ENCODE data around the gene IQGAP2.

Gene IQGAP2

DNA sequence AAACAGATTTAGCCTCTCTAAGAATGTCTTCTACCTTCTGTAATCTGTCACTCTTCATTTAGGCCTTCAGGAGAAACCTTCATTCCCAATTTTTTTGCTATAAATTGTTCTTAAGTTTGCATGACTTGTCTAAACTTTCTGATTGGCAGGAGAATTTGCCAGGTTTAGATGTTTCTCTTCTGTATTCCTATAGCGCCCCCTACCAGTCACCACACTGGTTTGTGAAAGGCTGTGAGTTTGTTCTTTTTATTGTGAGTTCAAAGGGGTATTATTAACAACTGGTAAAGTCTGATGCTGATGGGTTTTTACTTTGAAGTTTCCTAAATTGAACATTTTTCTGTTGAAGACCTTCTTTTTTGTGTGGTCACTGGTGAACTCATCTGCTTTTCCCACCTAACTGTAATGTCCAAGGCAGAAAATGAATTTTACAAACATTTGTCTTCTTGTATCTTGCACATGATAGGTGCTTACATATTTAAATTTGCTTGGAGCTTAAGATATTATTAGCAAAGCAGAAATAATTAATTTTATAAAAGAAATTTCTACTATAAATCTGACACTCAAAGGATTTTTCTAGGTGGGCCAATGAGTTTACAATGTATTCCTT is 238.5 kb downstream of the IQGAP2 start:
- H3K4me3 ChIP-seq (ENCODE audit: low read length) = no peak overlapping the region
- H3K9me3 ChIP-seq (ENCODE audit: insufficient read depth, low read depth, low read length) = no peaks in the 10 kb centered on the region
- no peaks in the 10 kb centered on the region for H3K4me1 ChIP-seq (ENCODE audit: insufficient read depth, low read length)
- H3K9ac ChIP-seq (ENCODE audit: low read depth, low read length) = no peak overlapping the region
- no peaks in the 10 kb centered on the region for H3K27me3 ChIP-seq (ENCODE audit: insufficient read depth, low read length)
- H3K27ac ChIP-seq (ENCODE audit: low read length) = no peak overlapping the region
- peaks cover 8% of the 10 kb centered on the region; the same call in 1 of the 2 replicates for H3K36me3 ChIP-seq (ENCODE audit: insufficient read depth, low read depth, low read length)

DNA sequence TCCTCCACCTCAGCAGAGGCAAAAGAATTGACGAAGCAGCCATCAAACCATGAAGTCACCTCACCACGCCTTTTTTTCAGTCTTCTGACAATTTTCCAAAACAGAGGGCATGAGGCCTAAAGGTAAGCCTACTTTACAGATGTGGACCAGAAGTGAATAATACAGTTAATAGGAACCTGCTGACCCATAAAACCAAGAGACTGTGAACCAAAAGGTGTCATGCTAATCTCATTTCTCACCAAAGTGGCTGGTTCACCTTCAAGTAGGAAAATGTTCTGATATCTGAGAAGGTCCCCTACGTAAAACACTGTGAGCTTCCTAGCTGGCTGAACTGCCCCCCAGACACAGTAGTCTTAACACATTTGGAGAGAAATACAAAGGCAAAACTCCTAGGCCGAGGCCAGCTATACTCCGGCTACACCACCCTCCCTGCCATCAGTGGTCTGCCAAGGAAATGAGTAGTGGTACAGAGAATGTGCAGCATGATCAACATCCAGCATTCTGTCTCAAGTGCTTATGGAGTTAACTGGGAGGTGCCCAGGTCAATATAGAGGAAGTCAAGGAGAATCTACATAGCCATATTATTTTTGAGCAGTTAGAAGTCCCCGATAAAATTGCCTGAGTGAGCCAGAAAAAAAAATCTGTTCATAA is 239.4 kb downstream of the IQGAP2 start:
- Histone ChIP-seq H3K27me3 (ENCODE audit: insufficient read depth, low read length) (no peaks in the 10 kb centered on the region), H3K9ac (ENCODE audit: low read depth, low read length) (no peak overlapping the region), H3K4me1 (ENCODE audit: insufficient read depth, low read length) (no peaks in the 10 kb centered on the region), H3K4me3 (ENCODE audit: low read length) (no peak overlapping the region), H3K36me3 (ENCODE audit: insufficient read depth, low read depth, low read length) (peaks cover 8% of the 10 kb centered on the region; the same call in 1 of the 2 replicates), H3K27ac (ENCODE audit: low read length) (no peak overlapping the region), H3K9me3 (ENCODE audit: insufficient read depth, low read depth, low read length) (no peaks in the 10 kb centered on the region)

DNA sequence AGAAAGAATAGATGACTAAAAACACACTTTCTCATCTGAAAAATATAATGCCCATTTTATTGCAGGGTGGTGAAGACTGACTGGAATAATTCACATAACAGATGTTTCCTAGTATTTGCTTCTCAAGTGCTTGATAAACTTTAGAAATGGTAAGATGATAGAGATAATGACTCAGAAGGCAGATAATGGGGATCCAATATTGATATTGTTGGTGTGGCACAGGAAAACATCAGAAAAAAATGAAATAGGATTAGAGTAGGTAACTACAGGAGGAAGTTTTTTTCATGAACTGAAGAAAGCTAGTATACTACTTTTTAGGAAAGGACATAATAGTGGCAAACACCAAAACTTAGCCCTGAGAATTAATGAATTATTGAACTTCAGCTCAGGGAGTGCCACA is 240.3 kb downstream of the IQGAP2 start:
- peaks cover 16% of the 10 kb centered on the region; the same call in 1 of the 2 replicates for H3K36me3 ChIP-seq (ENCODE audit: insufficient read depth, low read depth, low read length)
- no peak overlapping the region for H3K4me3 ChIP-seq (ENCODE audit: low read length)
- no peaks in the 10 kb centered on the region for H3K4me1 ChIP-seq (ENCODE audit: insufficient read depth, low read length)
- H3K27ac ChIP-seq (ENCODE audit: low read length) = no peak overlapping the region
- peaks cover under 1% of the 10 kb centered on the region; the same call in 1 of the 2 replicates for H3K9me3 ChIP-seq (ENCODE audit: insufficient read depth, low read depth, low read length)
- H3K9ac ChIP-seq (ENCODE audit: low read depth, low read length) = no peak overlapping the region
- no peaks in the 10 kb centered on the region for H3K27me3 ChIP-seq (ENCODE audit: insufficient read depth, low read length)

DNA sequence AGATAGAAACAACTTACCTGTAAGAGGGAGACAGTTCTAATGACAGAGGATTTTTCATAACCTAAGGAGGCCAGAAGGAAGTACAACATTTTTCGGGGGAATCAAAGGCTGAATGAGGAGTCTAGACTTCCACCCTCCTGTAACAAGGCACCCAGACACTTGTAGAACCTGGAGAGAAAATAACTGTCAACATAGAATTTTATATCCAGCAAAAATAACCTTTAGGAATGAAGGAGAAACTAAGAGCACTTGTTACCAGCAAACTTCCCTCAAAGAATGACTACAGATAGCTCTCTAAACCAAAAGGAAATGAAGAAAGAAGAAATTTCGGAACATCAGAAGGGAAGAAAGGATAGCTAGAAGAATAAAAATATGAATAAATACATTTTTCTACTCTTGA is 246.1 kb downstream of the IQGAP2 start:
- peaks cover 18% of the 10 kb centered on the region for H3K9me3 ChIP-seq (ENCODE audit: insufficient read depth, low read depth, low read length)
- no peak overlapping the region for H3K4me3 ChIP-seq (ENCODE audit: low read length)
- no peak overlapping the region for H3K9ac ChIP-seq (ENCODE audit: low read depth, low read length)
- H3K4me1 ChIP-seq (ENCODE audit: insufficient read depth, low read length) = no peaks in the 10 kb centered on the region
- no peak overlapping the region for H3K27ac ChIP-seq (ENCODE audit: low read length)
- H3K36me3 ChIP-seq (ENCODE audit: insufficient read depth, low read depth, low read length) = peaks cover 15% of the 10 kb centered on the region
- no peaks in the 10 kb centered on the region for H3K27me3 ChIP-seq (ENCODE audit: insufficient read depth, low read length)

DNA sequence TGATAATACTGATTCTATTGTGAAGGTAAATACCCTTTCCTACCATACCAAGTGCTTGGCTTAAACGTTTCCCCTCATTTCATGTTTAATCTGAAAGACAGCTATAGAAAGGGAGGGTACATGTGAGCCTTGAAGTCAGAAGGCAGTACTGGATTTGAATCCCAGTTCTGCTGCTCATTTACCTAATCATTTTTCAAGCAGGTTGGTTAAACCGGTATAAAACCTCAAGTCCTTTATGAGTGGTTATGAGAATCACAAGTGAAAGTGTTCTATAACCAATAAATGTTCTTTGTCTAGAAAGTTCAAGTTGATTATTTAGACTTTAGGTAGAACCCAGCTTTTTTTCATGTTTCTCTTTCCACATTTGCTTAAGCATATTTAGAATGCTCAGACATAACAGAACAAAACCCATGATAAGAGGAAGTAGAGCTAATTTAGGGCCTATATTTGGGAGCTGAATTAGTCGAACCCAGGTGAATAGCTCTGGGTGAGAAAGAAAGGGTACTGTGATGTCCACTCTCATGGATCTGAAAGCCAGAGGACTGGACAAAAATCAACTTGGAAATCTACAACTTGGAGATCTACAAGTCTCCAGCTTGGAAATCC is 249.8 kb downstream of the IQGAP2 start:
- Histone ChIP-seq H3K9ac (ENCODE audit: low read depth, low read length) (no peak overlapping the region), H3K4me1 (ENCODE audit: insufficient read depth, low read length) (no peaks in the 10 kb centered on the region), H3K27me3 (ENCODE audit: insufficient read depth, low read length) (no peaks in the 10 kb centered on the region), H3K4me3 (ENCODE audit: low read length) (no peak overlapping the region), H3K9me3 (ENCODE audit: insufficient read depth, low read depth, low read length) (peaks cover 18% of the 10 kb centered on the region), H3K27ac (ENCODE audit: low read length) (no peak overlapping the region), H3K36me3 (ENCODE audit: insufficient read depth, low read depth, low read length) (peaks cover 18% of the 10 kb centered on the region)

DNA sequence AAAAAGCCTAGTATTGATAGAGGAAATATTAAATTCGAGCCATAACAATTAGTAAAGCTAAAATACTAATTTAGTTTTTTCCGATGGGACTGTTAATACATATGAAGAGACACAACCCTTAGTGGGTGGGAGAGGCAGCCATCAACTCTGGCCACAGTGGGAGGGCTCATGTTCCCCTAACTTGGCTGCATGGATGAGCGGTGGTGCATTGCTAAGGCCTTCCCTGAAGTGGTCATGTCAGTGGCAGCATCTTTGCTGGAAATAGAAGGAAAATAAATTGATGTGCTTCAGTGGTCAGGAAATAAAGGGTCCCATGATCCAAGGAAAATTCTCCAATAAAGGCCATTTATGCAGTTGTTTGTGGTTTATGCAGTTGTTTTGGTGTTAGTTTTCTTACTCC is 254.0 kb downstream of the IQGAP2 start:
- Histone ChIP-seq H3K27ac (ENCODE audit: low read length) (no peak overlapping the region), H3K36me3 (ENCODE audit: insufficient read depth, low read depth, low read length) (peaks cover 24% of the 10 kb centered on the region), H3K9me3 (ENCODE audit: insufficient read depth, low read depth, low read length) (no peaks in the 10 kb centered on the region), H3K27me3 (ENCODE audit: insufficient read depth, low read length) (no peaks in the 10 kb centered on the region), H3K4me3 (ENCODE audit: low read length) (no peak overlapping the region), H3K9ac (ENCODE audit: low read depth, low read length) (no peak overlapping the region), H3K4me1 (ENCODE audit: insufficient read depth, low read length) (no peaks in the 10 kb centered on the region)

DNA sequence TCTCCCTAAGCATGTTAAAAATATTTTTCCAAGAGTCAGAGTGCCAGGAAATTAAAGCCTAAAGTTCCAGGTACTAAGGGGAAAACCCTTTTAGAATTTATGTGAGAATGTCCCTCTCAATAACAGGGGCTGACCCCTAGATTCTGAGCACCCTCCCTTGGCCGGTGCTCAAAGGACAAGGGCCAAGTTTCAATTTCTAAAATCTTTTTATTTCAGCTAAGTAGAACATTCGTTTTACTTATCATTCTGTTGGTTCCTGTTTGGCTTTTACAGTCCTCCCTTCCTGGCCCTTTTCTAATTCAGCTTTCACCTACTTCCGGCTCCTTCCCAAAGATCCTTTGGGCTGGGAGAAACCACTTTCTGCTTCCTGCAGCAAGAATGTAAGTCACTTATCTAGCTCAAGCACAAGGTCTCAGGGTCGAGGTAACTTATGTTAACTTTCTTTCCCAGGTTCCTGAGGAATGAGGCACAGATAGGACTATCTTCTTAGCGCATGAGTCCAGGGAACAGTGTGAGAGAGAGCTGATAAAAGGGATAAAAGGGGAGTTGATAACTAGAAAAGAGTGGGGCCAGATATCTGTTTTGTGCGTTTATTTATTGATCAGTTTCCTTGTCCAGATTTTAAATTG is 254.7 kb downstream of the IQGAP2 start:
- H3K27me3 ChIP-seq (ENCODE audit: insufficient read depth, low read length) = no peaks in the 10 kb centered on the region
- no peak overlapping the region for H3K9ac ChIP-seq (ENCODE audit: low read depth, low read length)
- no peak overlapping the region for H3K4me3 ChIP-seq (ENCODE audit: low read length)
- H3K36me3 ChIP-seq (ENCODE audit: insufficient read depth, low read depth, low read length) = peaks cover 24% of the 10 kb centered on the region
- no peaks in the 10 kb centered on the region for H3K9me3 ChIP-seq (ENCODE audit: insufficient read depth, low read depth, low read length)
- H3K27ac ChIP-seq (ENCODE audit: low read length) = no peak overlapping the region
- no peaks in the 10 kb centered on the region for H3K4me1 ChIP-seq (ENCODE audit: insufficient read depth, low read length)

DNA sequence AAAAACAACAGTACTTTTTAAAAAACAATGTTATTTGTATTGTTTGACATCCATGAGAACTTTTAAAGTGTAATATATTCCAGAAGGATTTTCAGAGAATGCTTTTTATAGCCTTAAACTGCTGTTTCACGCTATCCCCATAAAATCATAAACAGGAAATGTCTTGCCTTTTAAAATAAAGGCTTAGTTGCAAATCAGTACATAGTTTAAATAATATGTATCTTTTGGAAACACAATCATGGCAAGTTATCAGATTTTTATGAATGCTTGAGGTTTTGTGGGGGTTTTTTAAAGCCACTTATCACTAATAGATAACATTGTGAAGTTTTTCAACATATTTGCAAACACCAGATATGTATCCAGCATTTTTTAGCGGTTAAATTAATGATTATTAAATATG is 257.3 kb downstream of the IQGAP2 start:
- Histone ChIP-seq H3K27ac (ENCODE audit: low read length) (no peak overlapping the region), H3K36me3 (ENCODE audit: insufficient read depth, low read depth, low read length) (peaks cover 24% of the 10 kb centered on the region), H3K4me1 (ENCODE audit: insufficient read depth, low read length) (no peaks in the 10 kb centered on the region), H3K4me3 (ENCODE audit: low read length) (no peak overlapping the region), H3K27me3 (ENCODE audit: insufficient read depth, low read length) (no peaks in the 10 kb centered on the region), H3K9ac (ENCODE audit: low read depth, low read length) (no peak overlapping the region), H3K9me3 (ENCODE audit: insufficient read depth, low read depth, low read length) (no peaks in the 10 kb centered on the region)

DNA sequence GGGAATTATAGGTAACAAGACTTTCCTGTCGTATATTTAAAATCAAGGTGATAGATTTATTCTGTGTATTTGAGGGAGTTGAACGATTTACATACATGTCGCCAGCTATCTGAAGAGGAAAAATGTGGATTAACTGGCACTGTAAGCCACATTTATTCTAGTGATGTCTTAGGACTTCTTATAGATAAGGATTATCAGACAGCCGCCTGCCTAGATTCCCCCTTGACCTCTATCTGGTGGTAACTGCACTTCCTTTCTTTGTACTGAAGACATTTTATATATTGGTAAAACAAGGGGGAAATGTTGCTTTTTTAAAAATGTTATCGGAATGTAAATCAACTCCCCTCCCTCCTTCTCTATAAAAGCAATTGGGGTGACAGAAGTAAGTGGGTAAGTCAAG is 259.4 kb downstream of the IQGAP2 start:
- no peaks in the 10 kb centered on the region for H3K9me3 ChIP-seq (ENCODE audit: insufficient read depth, low read depth, low read length)
- H3K27me3 ChIP-seq (ENCODE audit: insufficient read depth, low read length) = no peaks in the 10 kb centered on the region
- H3K4me1 ChIP-seq (ENCODE audit: insufficient read depth, low read length) = no peaks in the 10 kb centered on the region
- no peak overlapping the region for H3K9ac ChIP-seq (ENCODE audit: low read depth, low read length)
- H3K27ac ChIP-seq (ENCODE audit: low read length) = no peak overlapping the region
- peaks cover 24% of the 10 kb centered on the region for H3K36me3 ChIP-seq (ENCODE audit: insufficient read depth, low read depth, low read length)
- H3K4me3 ChIP-seq (ENCODE audit: low read length) = no peak overlapping the region

DNA sequence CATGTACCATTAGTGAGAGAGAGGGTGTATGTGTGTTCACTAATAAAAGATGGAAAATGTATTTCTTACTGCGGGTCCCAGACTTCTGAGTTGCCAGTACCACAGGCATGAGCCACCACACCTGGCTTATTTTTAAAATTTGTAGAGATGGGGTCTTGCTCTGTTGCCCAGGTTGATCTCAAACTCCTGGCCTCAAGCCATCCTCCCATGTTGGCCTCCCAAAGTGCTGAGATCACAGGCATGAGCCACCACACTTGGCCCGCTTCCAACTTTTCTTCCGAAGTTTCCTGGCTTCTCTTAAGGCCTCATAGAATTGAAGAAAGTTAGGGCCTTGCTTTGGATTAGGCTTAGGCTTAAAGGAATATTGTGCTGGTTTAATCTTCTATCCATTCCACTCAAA is 260.5 kb downstream of the IQGAP2 start:
- Histone ChIP-seq H3K4me1 (ENCODE audit: insufficient read depth, low read length) (no peaks in the 10 kb centered on the region), H3K9me3 (ENCODE audit: insufficient read depth, low read depth, low read length) (no peaks in the 10 kb centered on the region), H3K36me3 (ENCODE audit: insufficient read depth, low read depth, low read length) (peaks cover 20% of the 10 kb centered on the region), H3K9ac (ENCODE audit: low read depth, low read length) (no peak overlapping the region), H3K27ac (ENCODE audit: low read length) (no peak overlapping the region), H3K27me3 (ENCODE audit: insufficient read depth, low read length) (no peaks in the 10 kb centered on the region), H3K4me3 (ENCODE audit: low read length) (no peak overlapping the region)

DNA sequence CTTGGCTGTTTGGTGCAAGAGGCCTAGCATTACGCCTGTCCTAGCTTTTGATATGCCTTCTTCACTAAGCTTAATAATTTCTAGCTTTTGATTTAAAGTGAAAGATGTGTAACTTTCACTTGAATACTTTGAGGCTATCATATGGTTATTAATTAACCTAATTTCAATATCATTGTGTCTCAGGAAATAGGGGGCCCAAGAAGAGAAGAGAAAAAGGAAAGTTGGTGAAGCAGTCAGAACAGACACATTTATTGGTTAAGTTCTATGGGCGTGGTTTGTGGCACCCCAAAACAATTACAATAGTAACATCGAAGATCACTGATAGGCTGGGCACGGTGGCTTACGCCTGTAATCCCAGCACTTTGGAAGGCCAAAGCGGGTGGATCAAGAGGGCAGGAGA is 261.0 kb downstream of the IQGAP2 start:
- H3K4me1 ChIP-seq (ENCODE audit: insufficient read depth, low read length) = no peaks in the 10 kb centered on the region
- H3K9ac ChIP-seq (ENCODE audit: low read depth, low read length) = no peak overlapping the region
- H3K36me3 ChIP-seq (ENCODE audit: insufficient read depth, low read depth, low read length) = peaks cover 18% of the 10 kb centered on the region; the same call in 1 of the 2 replicates
- H3K9me3 ChIP-seq (ENCODE audit: insufficient read depth, low read depth, low read length) = no peaks in the 10 kb centered on the region
- no peak overlapping the region for H3K4me3 ChIP-seq (ENCODE audit: low read length)
- no peak overlapping the region for H3K27ac ChIP-seq (ENCODE audit: low read length)
- H3K27me3 ChIP-seq (ENCODE audit: insufficient read depth, low read length) = no peaks in the 10 kb centered on the region

DNA sequence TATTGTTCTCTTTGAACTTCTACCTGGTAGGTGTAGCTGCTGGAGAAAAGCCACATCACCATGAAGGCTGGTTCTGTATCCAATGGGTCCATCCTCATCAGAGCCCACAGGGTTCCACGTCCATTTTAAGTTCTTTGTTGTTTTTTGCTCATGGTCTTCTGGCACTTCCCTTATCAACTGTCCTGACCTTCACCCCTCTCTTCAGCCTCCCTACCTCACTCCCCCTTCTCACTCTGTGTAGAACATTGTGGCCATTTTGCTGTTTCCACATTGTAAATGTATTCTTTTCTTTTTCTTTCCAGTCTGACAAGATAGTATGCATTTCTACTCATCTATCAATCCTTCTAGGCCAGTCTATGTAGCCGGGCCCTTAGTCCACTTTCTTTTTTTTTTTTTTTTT is 264.4 kb downstream of the IQGAP2 start:
- peaks cover 22% of the 10 kb centered on the region for H3K36me3 ChIP-seq (ENCODE audit: insufficient read depth, low read depth, low read length)
- H3K9me3 ChIP-seq (ENCODE audit: insufficient read depth, low read depth, low read length) = no peaks in the 10 kb centered on the region
- H3K4me3 ChIP-seq (ENCODE audit: low read length) = no peak overlapping the region
- no peaks in the 10 kb centered on the region for H3K27me3 ChIP-seq (ENCODE audit: insufficient read depth, low read length)
- H3K9ac ChIP-seq (ENCODE audit: low read depth, low read length) = no peak overlapping the region
- no peak overlapping the region for H3K27ac ChIP-seq (ENCODE audit: low read length)
- no peaks in the 10 kb centered on the region for H3K4me1 ChIP-seq (ENCODE audit: insufficient read depth, low read length)

Measured in iPS-20b (cell line).